BLaER1 (cell line): ENCODE results near the gene LRRC49.

ENCODE experiments used
- H3K27ac ChIP-seq: shearing (Covaris generic); formaldehyde crosslinking; 2 replicates; pipeline ENCODE4 v1.8.1; 2022
- H3K27me3 ChIP-seq: shearing (Covaris generic); formaldehyde crosslinking; 2 replicates; pipeline ENCODE4 v1.8.1; 2022
- H3K36me3 ChIP-seq: shearing (Covaris generic); formaldehyde crosslinking; 2 replicates; pipeline ENCODE4 v1.8.1; 2022
- H3K4me1 ChIP-seq: shearing (Covaris generic); formaldehyde crosslinking; 2 replicates; pipeline ENCODE4 v1.8.1; 2022
- H3K4me2 ChIP-seq: shearing (Covaris generic); formaldehyde crosslinking; 2 replicates; pipeline ENCODE4 v1.8.1; 2022
- H3K4me3 ChIP-seq: shearing (Covaris generic); formaldehyde crosslinking; 2 replicates; pipeline ENCODE4 v1.8.1; 2022
- H3K9ac ChIP-seq: shearing (Covaris generic); formaldehyde crosslinking; 2 replicates; pipeline ENCODE4 v1.8.1; 2022
- H3K9me3 ChIP-seq: shearing (Covaris generic); formaldehyde crosslinking; 2 replicates; pipeline ENCODE4 v1.8.1; 2022
- H4K20me1 ChIP-seq: shearing (Covaris generic); formaldehyde crosslinking; 2 replicates; pipeline ENCODE4 v1.8.1; 2022
- Cebpa-rat ChIP-seq: shearing (Covaris generic); IDR thresholded peaks from 2 replicates; pipeline ENCODE4 v1.8.1; 2022

LRRC49 gene

DNA sequence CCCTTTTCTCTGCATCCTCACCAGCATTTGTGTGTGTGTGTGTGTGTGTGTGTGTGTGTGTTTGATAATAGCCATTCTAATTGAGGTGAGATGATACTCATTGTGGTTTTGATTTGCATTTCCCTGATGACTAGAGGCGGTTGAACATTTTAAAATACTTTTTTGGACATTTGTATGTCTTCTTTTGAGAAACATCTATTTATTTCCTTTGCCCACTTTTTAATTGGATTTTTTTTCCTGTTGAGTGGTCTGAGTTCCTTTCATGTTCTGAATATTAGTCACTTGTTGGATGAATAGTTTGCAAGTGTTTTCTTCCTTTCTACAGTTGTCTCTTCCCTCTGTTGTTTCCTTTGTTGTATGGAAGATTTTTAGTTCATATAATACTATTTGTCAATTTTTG is 168.4 kb downstream of the LRRC49 start:
- Histone ChIP-seq H3K36me3 (no peaks in the 10 kb centered on the region), H3K27me3 (no peaks in the 10 kb centered on the region), H3K27ac (no peak overlapping the region), H3K9ac (no peak overlapping the region), H3K4me2 (no peak overlapping the region), H3K4me1 (peaks cover 10% of the 10 kb centered on the region), H4K20me1 (no peaks in the 10 kb centered on the region), H3K9me3 (peaks cover 6% of the 10 kb centered on the region; the same call in 1 of the 2 replicates), H3K4me3 (no peak overlapping the region)
- TF ChIP-seq Cebpa-rat, result no peak

DNA sequence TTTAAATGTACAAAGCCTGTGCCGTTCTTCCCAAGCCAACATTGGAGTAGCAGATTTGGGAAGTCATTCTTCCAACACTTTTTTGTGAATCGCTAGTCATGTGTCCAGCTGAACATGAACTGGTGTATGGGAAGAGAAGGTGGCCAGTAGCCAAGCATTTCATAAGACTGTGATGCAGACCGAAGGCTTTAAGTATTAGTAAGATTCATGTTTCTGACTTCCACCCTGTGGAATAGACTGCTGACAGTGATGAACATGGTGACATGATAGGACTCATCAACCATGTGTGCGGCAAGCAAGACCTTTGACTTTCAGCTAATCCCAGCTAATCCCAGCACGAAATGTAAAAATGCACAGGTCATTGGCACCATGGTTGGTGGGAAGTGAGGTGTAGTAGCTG is 174.4 kb downstream of the LRRC49 start:
- no peaks in the 10 kb centered on the region for H3K36me3 ChIP-seq
- TF ChIP-seq Cebpa-rat, result no peak
- peaks cover 10% of the 10 kb centered on the region for H3K4me1 ChIP-seq
- no peak overlapping the region for H3K4me2 ChIP-seq
- no peaks in the 10 kb centered on the region for H3K9me3 ChIP-seq
- H3K27ac ChIP-seq, result no peak overlapping the region
- no peaks in the 10 kb centered on the region for H4K20me1 ChIP-seq
- H3K4me3 ChIP-seq, result no peak overlapping the region
- H3K27me3 ChIP-seq, result no peaks in the 10 kb centered on the region
- no peak overlapping the region for H3K9ac ChIP-seq

GRCh38 chr15:71069693-71070092 is 177.1 kb downstream of the LRRC49 start:
- Histone ChIP-seq H3K9me3 (no peaks in the 10 kb centered on the region; the same call in 1 of the 2 replicates), H3K36me3 (no peaks in the 10 kb centered on the region), H3K27ac (no peak overlapping the region), H4K20me1 (no peaks in the 10 kb centered on the region), H3K9ac (no peak overlapping the region), H3K4me2 (no peak overlapping the region), H3K27me3 (no peaks in the 10 kb centered on the region), H3K4me3 (no peak overlapping the region), H3K4me1 (no peaks in the 10 kb centered on the region)
- no peak for TF ChIP-seq Cebpa-rat

DNA sequence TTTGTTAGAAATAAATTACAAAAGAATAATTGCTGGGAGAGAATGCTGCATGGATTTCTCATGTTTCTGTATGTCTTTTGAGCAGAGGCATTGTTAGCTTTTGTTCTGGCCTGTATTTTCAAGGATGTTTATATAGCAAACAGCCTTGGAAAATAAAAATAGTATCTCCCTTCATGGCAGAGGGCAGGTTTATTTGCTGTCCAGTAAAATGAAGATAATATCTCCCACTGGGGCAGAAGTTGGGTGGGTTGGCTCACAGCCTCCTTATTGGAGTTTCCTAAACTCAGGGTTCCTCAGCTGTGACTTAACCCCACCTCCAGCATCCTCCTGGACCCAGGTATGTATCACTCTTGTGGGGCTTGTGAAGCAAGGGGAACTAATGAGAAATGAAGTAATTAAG is 178.9 kb downstream of the LRRC49 start:
- Histone ChIP-seq H3K27me3 (no peaks in the 10 kb centered on the region), H3K36me3 (no peaks in the 10 kb centered on the region), H3K4me3 (no peak overlapping the region), H3K4me1 (no peaks in the 10 kb centered on the region), H3K9me3 (no peaks in the 10 kb centered on the region; the same call in 1 of the 2 replicates), H4K20me1 (no peaks in the 10 kb centered on the region), H3K4me2 (no peak overlapping the region), H3K27ac (no peak overlapping the region), H3K9ac (no peak overlapping the region)
- TF ChIP-seq Cebpa-rat, result no peak

DNA sequence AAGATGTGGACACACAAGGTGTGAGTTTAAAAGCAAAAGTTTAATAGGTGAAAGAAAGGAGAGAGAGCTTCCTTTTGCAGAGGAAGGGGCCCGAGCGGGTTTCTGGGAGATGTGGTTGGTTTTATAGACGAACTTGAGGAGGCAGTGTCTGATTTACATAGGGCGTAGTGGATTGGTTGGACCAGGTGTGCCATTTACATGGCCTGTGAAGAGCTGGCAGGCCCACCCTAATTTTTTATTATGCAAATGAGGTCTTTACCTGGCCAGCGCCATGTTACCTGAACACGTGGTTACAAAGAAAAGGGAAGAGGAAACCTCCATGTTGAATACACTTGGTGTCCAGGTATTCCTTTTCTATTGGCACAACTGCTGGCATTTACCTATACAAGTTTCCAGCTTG is 179.8 kb downstream of the LRRC49 start:
- Histone ChIP-seq H3K4me1 (no peaks in the 10 kb centered on the region), H3K4me3 (no peak overlapping the region), H3K9ac (no peak overlapping the region), H3K27ac (no peak overlapping the region), H3K9me3 (no peaks in the 10 kb centered on the region; the same call in 1 of the 2 replicates), H3K4me2 (no peak overlapping the region), H3K36me3 (no peaks in the 10 kb centered on the region), H3K27me3 (no peaks in the 10 kb centered on the region), H4K20me1 (no peaks in the 10 kb centered on the region)
- no peak for TF ChIP-seq Cebpa-rat

DNA sequence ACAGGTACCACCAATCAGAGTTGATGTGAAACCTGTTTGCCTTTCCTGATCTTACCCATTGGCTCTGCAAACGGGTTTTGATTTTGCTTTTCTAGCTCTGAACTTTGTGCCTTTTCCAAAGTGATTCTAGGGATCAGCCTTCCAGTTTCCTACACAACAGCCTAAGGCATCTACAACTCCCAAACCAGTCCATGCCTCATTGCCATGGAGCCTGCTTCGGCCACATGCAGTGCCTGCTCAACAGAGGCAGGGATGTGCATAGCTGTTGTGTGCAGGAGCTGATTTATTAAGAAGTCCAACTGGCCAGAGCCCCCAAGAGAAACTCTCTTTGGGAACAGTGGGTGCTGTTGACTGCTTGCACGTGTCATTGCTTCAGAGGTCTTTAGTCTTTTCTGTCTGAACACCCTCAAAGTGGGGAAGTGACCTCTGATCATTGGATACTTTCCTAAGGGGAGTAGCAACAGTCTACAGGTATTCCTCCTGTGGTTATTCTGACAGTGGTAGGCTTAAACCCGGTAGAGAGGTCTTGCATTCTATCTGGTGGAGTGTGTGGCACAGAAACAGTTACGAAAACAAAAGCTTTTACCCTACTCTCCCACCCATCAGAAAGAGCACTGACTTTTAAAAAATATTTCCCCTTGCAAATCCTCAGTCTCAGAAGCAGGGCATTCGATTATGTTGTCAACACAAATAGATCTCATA is 186.0 kb downstream of the LRRC49 start:
- Histone ChIP-seq H3K9me3 (no peaks in the 10 kb centered on the region), H3K4me2 (no peak overlapping the region), H3K4me3 (no peak overlapping the region), H3K27ac (no peak overlapping the region), H4K20me1 (no peaks in the 10 kb centered on the region), H3K4me1 (no peaks in the 10 kb centered on the region), H3K9ac (no peak overlapping the region), H3K27me3 (no peaks in the 10 kb centered on the region), H3K36me3 (no peaks in the 10 kb centered on the region)
- TF ChIP-seq Cebpa-rat, result no peak

DNA sequence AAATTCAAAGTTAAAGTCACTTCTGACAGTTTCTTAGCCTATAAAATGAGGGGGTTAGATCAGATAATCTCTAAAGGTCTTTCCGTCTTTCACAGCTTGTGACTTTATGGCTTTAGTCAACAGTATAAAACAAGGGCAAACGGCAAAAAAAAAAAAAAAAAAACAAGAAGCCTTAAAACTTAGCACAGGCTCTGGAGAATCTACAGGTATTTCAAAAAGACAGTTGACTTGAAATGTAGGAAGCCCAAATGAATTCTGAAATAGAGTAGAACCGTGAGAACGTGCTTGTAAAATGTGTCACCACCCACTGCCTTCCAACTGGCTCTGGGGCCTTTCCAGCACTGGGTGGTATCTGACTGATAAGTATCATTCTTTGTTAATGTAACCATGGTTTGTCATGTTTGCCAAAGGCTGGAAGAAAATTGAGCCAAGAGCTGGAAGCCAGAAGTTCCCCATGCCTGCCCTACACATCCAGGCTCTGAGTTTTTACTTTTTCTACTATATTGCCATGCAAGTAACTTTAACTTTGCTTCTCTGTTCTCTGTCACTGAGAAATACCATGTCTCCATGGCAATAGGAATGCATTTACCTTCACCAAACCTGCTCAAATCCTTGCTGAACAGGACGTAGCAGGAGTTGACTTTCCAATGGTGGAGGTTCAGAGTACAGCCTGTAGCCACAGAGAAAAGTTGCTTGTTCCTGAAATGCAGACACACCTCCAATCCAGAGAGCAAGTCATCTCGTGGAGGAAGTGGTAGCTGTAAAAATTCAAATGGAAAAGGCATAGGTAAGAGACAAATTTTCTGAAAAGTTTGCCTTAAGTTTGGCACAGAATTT is 186.8 kb downstream of the LRRC49 start:
- H3K4me2 ChIP-seq, result no peak overlapping the region
- no peak overlapping the region for H3K4me3 ChIP-seq
- no peak overlapping the region for H3K27ac ChIP-seq
- no peaks in the 10 kb centered on the region for H4K20me1 ChIP-seq
- no peak for TF ChIP-seq Cebpa-rat
- H3K36me3 ChIP-seq, result no peaks in the 10 kb centered on the region
- no peaks in the 10 kb centered on the region for H3K4me1 ChIP-seq
- no peaks in the 10 kb centered on the region for H3K9me3 ChIP-seq
- no peaks in the 10 kb centered on the region for H3K27me3 ChIP-seq
- no peak overlapping the region for H3K9ac ChIP-seq

- no peak for TF ChIP-seq Cebpa-rat
- Histone ChIP-seq H3K36me3 (no peaks in the 10 kb centered on the region), H4K20me1 (no peaks in the 10 kb centered on the region), H3K9me3 (no peaks in the 10 kb centered on the region), H3K27ac (no peak overlapping the region), H3K4me1 (no peaks in the 10 kb centered on the region), H3K4me2 (no peak overlapping the region), H3K9ac (no peak overlapping the region), H3K4me3 (no peak overlapping the region), H3K27me3 (no peaks in the 10 kb centered on the region)
Measured at GRCh38 chr15:71080166-71080565, 187.5 kb downstream of the LRRC49 start.

GRCh38 chr15:71080705-71081104 is 188.1 kb downstream of the LRRC49 start:
- H3K27me3 ChIP-seq, result no peaks in the 10 kb centered on the region
- no peak overlapping the region for H3K4me3 ChIP-seq
- H4K20me1 ChIP-seq, result no peaks in the 10 kb centered on the region
- H3K4me1 ChIP-seq, result no peaks in the 10 kb centered on the region
- no peak overlapping the region for H3K27ac ChIP-seq
- H3K4me2 ChIP-seq, result no peak overlapping the region
- no peaks in the 10 kb centered on the region for H3K9me3 ChIP-seq
- no peak for TF ChIP-seq Cebpa-rat
- no peak overlapping the region for H3K9ac ChIP-seq
- H3K36me3 ChIP-seq, result no peaks in the 10 kb centered on the region

DNA sequence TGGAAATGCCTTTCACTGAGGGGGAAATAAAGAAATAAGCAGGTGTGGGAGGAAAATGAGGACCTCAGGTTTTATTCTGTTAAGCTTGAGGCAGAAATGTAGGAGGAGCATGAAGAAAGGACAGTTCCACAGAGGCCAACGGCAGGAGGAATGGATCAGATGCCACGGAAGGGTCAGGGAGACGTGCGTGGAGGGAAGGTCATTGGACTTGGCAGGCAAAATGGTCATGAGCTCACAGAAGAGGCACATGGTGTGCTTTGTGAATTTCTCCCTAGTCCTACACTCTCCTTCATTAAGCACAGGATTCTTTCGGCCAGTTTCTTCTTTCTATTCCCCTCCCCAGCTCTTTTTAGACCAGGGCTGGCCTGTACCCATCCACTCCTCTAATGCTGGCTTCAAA is 190.2 kb downstream of the LRRC49 start:
- H3K4me3 ChIP-seq, result no peak overlapping the region
- no peak overlapping the region for H3K4me2 ChIP-seq
- H3K27me3 ChIP-seq, result no peaks in the 10 kb centered on the region
- H3K9ac ChIP-seq, result no peak overlapping the region
- H3K27ac ChIP-seq, result no peak overlapping the region
- H4K20me1 ChIP-seq, result no peaks in the 10 kb centered on the region
- H3K9me3 ChIP-seq, result no peaks in the 10 kb centered on the region
- H3K36me3 ChIP-seq, result no peaks in the 10 kb centered on the region
- no peak for TF ChIP-seq Cebpa-rat
- H3K4me1 ChIP-seq, result no peaks in the 10 kb centered on the region
